HG02798 (cell line): ENCODE results near the gene L3MBTL4.
"Not testable (repeated sequence)": the region's sequence is repeated elsewhere in the genome, so short reads cannot be mapped to it uniquely, and the experiment has no call there.

Experiments used
- ATAC-seq: cut with Tn5 transposase; IDR thresholded peaks from one replicate; pipeline ENCODE4 v1.9.1; 2021; ENCODE audit warnings: mild to moderate bottlenecking; ENCODE audit not compliant: unreplicated experiment, poor library complexity

Gene L3MBTL4

DNA sequence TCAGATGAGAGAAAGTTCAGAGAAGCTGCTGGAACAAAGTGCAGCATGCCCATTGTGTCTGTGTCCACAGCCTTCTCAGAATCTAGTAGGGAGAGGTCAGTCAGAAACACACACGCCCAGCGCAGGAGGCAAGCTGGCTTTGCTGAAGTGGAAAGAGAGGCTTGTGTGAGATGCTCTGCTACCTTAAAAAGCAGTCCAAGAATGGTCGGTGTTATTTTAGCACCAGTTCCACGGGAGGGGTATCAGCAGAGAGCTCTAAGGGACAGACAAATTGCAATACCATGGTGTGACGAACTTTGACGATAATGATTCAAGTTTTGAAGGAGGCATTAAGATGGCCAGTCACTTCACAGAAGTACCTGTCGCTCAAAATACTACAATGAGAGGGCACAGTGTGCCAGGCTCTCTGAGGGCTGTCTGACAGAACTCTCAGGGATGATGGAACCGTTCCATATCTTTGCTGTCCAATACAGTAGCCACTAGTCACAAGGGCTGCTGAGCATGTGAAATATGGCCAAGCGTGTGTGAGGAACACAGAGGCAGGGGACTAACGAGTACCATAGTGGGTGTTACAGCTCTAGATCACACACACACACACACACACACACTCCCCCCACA is 281.9 kb downstream of the L3MBTL4 start:
- no peak for ATAC-seq

DNA sequence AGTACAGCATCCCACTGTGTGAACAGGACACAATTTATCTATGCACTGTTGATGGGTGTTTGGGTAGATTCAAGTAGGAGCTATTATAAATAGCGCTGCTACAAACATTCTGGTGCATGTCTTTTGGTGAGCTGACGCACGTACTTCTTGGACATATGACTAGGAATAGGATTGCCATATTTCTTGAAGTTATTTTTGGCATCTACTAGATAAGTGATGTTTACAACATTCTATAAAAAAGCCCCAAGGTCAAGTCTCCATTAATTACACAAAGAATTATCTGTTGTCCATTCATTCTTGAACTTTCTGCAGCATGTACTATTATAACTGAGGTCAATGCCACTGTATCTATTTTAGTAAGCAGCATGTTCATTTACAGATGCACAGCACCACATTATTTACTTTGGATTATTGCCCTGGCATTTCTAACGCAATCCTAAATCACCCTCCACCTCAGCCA is 293.9 kb downstream of the L3MBTL4 start:
- ATAC-seq: no peak

DNA sequence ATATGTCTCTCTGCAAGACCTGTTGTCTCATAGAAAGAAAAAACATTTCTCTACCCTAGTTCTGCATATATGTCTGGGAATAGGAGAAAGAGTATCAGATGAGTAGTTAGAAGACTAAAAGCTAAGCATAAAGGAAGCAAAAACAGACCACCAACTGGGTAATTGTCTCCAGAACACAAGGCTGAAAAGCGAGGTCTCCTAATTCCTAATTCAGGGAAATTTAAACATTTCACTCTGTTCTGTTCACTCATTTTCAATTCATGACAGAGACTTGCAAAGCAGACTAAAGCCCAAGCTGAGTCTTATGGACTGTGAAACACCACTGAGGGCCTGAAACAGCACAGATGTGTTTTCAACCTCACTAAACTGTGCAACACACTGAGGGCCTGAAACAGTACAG is 294.9 kb downstream of the L3MBTL4 start:
- ATAC-seq: no peak

DNA sequence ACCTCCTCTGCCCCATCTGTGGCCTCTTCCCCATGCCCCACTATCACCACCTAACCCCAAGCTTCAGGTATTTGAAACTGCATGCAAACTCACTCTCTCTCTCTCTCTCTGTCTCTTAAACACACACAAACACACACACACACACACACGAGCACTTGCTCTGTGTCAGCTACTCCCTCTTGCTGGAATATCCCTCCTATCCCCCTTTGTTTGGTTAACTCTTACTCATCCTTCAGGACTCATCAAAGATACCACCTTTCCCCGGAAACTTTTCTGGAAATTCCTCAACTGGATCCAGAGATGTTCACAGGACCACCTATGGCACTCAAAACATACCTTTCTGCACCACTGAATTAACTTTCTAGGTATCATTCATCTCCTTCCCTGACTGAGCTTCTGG is 296.6 kb downstream of the L3MBTL4 start:
- no peak for ATAC-seq

DNA sequence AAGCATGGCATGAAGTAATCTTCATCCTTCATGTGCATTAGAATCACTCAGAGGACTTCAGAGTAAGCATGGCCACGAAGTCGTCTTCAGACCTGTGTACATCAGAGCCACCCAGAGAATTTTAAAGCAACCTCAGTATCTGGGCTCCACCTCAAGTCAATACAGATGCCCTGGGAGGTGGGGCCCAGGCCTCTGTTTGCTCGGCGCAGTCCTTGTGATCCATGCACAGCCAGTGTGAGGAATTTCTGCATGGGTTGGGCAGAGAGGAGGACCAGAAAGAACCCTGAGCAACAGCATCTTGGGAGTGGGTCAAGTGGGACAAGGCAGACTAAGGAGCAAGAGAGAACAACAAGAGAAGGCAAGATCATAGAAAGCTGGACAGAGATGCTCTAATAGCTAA is 299.0 kb downstream of the L3MBTL4 start:
- ATAC-seq: no peak

DNA sequence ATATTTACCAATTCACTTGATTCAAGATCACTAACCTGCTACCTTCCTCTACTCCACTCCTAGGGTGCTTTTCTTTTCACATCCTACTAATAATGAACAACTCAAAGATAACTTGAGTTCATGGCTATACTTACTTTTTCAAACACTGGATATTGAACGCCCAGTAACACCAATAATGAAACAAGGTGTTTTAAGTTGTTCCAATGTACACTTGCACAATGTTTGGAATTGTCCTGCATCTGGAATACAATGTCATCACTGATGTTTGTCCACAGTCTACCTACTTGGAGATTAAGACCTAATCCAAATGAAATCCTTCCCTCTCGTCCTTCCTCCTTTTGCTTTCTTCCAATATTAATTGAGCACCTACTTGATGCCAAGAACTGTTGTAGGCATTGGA is 301.1 kb downstream of the L3MBTL4 start:
- no peak for ATAC-seq

DNA sequence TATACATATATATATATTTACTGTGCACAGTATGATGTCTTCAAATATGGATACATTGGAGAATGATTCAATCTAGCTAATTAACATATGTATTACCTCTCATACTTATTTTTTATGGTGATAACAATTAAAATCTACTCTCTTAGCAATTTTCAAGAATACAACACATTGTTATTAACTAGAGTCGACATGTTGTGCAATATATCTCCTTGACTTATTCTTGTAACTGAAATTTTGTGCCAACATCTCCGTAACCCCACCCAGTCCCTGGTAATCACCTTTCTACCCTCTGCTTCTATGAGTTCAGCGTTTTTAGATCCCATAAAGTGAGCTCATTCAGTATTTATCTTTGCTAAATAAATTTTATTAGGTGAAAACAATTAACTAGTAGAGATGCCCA is 303.0 kb downstream of the L3MBTL4 start:
- ATAC-seq: no peak

DNA sequence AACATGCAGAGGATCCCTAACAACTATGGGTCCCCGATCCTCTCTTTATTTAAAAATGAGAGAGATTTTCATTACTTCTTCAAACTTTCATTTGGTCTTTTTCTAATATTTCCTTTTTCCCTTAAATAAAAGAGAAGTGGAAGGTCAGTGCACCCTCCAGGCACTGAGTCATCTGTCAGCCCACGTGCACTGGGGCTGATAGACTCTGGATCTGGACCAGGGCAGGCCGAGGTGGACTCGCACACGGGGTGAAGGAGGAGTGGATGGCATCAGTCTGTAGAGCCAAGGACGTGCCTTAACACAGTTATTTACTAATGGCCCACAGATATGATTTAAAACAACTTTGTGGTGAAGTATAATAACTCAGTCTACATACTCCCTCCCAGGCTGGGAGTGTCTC is 305.0 kb downstream of the L3MBTL4 start:
- ATAC-seq: no peak

DNA sequence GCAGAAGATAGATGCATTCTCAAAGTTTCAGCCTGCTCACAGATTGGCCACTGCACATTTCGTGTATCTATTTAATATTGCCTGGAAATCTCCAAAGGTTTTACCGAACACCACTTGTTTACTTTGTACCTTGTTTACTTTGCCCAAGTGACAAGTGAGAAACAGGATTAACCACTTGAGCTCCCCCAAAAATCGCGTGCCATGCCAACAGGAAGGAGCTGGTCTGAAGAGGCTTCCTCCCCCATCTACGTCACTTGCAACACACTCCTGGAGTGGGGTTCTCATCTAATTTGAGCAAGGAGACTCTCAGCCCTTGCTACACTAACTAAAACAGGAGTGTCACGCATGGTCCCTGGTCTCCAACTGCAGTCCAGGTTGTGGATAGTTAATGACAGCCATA is 306.9 kb downstream of the L3MBTL4 start:
- ATAC-seq: no peak

DNA sequence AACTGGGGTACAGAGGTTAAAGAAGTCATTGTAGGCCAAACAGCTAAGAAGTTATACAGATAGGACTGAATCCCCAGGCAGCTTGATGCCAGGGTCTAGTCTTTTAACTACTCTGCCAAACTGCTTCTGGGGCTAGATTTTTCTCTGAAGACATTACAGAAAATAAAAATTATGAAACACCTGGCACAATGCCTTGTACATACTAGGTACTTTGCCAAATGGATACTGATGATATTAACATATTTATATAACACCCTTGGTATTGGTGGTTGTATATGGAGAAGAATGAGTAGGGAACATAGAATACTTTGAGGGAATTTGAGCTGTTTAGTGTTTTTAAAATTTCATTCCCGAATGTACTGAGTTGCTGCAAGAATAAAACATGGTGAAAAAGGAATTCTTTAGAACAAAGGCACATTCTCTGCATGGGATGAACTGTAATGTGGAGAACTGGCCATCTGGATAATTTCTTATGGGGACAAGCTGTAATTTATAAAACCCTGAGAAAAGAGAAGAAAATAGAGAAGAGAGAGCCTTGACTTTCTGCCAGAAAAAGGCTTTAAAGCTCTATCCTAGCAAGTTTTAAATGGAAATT is 308.5 kb downstream of the L3MBTL4 start:
- ATAC-seq: no peak

DNA sequence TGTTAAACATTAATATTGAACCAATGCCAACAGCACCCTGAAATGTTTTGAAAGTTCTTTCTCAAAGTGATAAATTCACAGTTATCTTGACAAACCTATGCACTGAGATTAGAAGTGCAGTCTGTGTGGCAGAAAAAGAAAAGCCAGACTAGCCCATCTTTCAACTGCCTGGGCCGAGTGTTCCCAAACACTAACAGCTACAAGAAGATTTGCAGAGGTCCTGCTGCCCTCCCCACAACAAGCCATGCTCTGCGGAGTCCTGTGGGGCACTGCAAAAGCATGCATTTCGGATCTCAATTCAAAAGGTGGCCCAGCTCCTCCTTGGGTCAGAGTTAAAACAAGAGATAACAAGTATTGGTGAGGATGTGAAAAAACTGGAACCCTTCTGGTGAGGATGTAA is 311.0 kb downstream of the L3MBTL4 start:
- no peak for ATAC-seq

DNA sequence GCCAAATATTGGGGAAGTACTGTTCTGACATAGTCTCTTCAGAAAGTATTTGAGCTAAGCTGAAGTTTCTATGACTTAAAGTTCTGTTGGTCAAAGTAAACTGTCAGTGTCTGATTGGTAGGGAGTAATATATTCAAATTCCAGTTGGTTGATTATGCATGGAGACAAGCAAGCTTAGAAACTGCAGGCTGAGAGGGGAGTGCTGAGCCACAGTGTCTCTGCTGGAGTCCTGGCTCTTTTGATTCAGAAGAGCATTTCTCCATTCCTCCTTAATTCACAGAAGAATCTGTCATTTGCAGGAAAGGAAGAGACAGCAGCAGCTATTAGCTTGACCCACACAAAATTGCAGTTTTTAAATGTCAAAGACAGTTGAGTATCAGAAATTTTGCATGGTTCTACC is 318.0 kb downstream of the L3MBTL4 start:
- ATAC-seq: no peak

DNA sequence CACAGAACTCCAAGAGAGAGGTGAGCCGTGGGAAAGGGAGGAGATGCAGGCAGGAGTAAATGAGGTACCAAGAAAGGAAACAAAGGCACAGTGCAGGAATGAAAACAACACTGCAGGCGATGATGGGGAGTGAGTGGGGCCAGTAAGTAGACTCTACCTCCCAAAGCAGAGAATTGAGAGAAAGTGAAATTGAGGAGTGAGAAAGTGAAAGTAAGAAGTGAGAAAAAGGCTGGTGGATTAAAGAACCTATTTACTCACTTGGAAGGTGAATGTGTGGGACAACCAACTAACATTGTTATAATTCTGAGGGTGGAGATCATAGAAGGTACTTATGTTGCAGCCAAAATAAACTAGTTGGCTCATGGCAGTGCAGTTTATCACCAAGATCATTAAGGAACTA is 326.3 kb downstream of the L3MBTL4 start:
- no peak for ATAC-seq

DNA sequence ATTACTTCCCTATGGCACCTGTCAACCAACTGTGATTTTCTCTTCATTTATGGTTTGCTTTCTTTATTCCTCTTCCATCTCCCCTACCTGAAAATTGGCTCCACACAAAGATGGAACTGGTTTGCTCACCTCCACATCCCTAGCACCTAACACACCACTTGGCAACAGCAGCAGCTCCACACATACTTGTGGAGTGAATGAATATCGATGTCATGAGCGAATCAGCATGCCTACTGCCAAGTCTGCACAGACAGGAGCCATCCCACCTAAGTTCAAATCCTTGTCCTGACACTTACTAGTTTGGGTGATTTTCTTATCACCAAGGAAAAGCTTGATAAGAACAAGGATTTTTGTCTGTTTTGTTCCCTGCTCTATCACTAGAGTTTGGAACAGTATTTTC is 328.0 kb downstream of the L3MBTL4 start:
- no peak for ATAC-seq

DNA sequence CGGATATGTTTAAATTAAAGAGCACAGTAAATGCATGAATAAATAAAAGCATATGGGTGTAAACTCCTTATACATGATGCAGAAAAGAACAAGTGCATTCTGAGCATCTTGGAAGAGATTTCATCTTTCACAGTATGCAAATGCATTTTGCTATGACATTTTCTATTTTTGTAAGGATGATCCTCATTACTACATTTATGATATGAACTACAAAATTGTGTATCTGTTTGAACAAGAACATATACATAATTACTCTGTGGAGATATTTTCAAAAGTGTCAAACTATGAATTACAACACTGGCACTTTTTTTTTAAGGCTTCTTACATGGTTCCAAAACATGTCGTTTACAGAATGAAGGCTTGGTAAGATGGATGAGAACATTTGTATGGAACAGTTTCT is 335.3 kb downstream of the L3MBTL4 start:
- no peak for ATAC-seq

DNA sequence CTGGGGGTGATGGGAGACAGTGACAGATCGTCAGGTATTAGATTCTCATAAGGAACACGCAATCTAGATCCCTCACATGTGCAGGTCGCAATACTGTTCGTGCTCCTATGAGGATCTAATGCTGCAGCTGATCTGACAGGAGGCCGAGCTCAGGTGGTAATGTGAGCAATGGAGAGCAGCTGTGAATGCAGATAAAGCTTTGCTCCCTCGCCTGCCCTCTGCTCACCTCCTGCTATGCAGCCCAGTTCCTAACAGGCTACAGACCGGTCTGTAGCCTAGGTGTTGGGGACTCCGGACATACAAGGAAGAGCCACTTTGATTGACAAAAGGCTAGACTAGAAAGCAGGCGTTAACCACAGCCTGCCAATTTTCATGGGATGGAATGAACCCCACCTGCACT is 335.8 kb downstream of the L3MBTL4 start:
- ATAC-seq: no peak

DNA sequence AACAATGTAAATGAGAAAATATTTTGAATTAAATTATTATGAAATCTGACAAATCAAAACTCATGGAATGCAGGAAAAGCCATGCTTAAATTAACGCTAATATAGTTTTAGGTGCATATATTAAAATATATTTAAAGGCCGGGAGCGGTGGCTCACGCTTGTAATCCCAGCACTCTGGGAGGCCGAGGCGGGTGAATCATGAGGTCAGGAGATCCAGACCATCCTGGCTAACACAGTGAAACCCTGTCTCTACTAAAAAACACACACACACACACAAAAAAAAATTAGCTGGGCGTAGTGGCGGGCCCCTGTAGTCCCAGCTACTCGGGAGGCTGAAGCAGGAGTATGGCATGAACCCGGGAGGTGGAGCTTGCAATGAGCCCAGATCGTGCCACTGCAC is 342.3 kb downstream of the L3MBTL4 start:
- ATAC-seq: not testable (repeated sequence)

DNA sequence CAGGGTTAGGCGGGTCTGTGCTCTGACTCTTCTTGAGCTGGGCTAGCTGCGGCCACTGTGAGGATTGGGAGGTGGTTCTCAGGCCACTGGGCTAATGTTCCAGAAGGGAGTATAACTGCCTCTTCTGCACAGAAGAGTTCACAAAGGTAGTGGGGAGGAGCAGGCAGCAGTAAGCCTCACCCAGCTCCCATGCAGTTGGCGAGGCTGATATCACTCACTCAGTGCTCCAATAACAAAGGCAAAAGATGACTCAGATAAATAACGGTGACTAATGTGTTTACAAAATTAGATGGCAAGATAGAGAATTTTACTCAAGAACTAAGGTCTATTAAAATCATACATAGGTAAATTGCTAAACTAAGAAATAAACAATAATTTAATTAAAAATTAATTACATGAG is 345.2 kb downstream of the L3MBTL4 start:
- no peak for ATAC-seq

DNA sequence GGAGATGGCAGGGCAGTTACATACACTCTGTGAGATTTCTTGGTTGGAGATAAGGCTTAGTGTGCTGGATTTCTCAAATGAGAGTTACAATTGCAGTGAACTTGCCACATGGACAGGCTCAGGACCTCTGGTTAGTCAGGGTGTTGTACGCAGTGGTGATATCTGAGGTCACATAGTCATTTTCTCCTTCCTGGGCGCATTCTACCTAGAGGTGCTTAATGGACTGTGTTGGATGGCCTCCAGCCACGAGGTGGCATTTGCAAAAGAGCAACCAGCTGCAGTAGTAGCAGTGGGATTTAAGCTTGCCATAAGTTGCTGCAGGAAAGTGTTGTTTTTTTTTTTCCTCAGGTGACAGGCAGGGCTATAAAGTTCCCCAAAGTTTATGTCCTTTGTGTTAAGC is 345.6 kb downstream of the L3MBTL4 start:
- ATAC-seq: no peak

DNA sequence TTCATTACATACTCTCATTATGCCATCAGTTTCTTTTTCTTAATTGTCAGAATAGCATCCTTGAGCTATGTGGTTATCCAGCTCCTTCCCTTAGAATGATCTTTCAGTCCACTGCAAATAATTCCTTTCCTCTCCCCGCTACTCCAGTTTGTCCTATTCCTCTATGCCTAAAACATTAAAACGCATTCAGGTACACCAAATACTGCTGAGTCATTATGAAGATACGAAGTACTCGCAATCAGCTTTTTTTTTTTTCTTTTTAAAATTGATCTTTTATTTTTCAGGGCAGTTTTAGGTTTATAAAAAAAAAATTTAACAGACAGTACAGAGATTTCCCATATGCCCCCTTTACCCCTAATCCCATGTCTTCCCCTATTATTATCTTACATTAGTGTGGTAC is 354.6 kb downstream of the L3MBTL4 start:
- ATAC-seq: no peak

DNA sequence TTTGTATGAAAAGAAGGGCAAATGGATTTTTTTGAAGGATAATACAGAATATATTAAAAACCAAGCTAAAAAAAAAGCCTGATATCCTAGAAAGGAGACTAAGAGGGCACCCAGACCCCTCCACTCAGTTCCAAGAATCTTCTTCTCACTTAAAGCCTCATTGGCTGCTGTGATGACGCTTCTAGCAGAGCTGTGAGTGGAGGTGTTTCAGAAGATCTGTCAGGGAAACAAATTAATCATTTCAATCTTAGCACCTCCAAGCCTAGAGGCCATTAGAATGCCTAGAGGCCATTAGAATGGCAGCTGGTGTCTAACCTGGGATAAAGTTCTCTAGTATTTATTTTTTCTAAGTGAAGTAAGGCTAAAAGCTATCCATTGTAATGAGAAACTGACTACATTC is 355.2 kb downstream of the L3MBTL4 start:
- no peak for ATAC-seq

DNA sequence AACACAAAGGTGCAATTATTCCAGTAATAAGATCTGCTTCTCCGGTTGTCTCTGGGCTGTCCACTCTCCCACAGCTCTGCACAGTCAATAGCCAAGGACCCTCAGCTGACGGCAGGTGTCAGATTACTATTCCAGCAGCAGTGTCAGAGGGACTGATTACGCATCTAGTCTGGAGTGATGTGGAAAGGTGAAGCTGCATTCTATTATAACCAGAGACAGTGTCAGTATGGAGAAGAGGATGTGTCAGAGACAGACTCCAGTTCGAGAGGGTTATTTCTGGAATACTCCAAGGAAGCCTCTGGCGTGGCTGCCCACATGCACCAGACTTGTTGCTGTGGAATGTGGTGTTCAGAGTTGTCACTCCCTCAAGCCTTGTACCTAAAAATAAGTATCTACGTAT is 355.8 kb downstream of the L3MBTL4 start:
- no peak for ATAC-seq

DNA sequence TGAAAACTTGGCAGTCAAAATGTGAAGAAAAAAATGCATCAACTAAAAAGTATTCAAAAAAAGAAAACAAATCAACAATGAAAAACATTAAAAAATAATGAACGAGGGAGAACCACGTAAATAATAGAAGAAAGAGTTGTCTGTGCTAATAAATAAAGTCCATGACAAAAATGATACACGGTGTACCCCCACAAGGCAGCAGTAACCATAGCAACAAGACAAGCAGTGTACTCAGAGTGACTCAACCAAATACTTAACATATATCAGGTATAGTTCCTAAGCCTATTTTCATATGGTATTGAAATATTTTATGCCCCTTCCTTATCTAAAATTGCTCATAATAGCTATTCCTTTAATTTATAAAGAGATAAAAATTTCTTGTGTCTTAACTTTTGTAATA is 357.1 kb downstream of the L3MBTL4 start:
- ATAC-seq: no peak
